Measurements from ENCODE around the gene ALG2.

ALG2 gene

DNA sequence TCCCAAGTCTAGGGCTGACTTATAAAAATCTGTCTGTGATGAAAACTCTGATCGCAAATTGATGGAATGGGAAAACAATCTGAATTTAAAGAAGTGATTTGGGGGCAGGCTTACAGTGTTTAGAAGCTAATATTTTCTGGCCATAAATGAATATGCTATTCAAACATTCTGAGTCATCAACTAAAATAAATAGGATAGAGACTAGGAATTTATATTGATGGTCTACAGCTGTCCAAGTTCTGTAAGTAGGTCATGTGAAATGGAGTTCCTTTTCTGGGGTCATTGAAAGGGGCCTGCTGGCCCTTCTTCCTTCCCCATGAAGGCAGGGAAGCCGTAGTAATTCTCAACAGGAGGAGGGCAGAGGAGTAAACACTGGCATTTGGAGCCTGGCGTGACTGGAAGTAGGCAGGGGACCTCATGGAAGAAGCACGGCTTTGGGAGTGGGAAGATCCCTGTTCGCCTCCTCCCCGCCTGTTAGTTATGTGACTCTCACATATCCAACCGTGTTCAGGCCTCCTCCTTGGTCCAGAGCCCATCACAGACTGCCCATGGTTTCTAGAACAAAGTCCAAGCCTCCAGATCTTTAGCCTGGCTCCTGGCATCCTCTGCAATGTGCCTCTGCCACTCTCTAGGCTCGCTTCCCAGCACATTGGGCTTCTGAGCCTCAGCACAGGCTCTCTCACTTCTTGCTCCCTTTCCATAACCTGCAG lies 31.7 kb downstream of the ALG2 start:
- no peak for DNase-seq

GRCh38 chr9:99189186-99189585 lies 32.6 kb downstream of the ALG2 start:
- DNase-seq = no peak

DNA sequence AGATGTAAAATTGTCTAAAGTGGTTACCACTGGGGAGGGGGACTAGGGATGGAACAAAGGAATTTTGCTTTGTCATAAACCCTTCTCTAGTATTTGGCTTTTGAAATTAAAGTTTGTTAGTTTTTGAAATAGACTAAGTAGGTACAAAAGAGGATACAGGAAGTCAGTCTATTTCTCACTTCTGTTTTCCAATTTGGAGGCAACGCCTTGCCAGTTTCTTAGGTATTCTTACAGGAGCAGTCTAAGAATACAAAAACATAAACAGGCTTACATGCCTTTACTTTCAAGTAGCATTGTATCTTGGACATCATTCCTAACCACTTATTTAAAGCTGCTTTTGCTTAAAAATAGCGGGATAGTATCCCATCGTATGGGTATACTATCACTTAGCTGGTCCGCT lies 34.4 kb downstream of the ALG2 start:
- DNase-seq = no peak

- DNase-seq = no peak
Observed at GRCh38 chr9:99185934-99186333, 35.8 kb downstream of the ALG2 start.

- DNase-seq = no peak
Observed at GRCh38 chr9:99185348-99185632, 36.5 kb downstream of the ALG2 start.

DNA sequence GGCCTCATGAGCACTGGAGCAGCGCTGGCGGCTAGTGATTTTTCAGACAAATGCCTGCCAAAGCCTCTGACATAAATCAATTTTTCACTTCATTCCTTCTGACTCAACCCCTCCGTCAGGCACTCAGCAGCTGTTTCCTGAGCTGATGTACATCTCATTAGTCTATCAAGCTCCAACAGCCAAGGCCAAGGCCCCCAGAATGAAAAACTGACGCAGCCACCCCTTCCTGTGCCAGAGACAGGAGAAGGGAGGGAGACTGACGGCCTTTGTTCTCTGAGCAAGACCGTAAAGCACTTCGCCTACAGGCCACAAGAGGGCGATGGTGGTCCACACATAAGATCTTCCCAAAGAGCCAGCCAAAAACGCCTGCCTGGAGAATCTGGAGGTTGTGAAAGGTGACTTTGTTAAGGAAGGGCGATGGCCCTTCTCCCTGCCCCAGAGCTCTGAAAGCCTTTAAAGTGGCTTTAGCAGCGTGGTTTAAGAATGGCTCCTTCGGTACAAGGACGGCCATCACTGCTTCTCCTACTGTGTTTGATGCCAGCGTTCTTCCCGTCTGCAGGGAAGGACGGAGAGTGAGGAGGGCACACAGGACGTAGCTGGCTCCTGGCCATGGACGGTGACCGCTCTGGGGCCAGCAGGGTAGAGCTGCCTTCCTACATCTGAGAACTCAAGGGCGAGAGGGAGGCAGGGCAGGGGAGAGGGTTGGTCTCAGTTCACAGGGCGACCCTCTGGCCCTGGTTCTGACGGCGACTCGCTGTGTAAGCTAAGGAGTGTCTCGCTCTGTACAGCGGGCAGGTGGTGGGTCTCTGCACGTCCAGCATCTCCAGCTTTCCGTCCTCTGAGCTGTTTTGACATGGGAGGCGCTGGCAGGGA lies 37.0 kb downstream of the ALG2 start:
- DNase-seq = peak; percentile 83

DNA sequence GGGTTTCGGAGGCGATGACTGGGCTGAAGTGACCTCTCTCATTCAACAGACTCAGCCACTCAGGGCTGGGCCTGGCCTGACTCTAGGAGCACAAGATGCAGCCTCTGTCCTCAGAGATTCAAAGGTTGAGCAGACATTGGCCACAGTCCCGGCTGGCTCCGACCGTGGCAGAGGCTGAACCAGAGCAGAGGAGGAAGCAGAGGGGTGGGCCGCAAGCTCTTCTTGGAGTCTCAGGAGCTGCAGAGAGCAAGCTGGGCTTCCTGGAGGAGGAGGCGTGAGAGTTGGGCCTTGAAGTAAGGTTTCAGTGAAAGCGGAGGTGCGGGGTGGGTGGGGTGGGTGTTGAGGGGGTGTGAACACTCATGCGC lies 37.6 kb downstream of the ALG2 start:
- DNase-seq = no peak

DNA sequence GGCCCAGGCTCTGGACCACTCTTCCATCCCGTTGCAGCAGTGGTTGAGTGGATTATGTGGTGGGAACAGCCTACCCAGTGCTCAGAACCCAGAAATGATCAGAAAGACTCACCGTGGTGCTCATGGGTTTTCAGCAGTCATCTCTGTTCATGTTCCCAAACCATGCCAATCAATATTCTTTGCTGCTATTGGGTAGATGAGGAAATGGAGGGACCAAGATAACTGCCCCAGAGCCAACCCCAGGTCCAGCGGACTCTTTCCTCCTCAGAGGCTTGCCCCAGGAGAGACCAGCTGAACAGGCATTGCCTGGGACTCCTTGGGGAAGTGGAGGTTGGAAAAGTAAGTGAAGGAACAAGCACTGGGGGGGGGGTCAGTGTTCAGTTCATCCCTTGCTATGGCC lies 38.1 kb downstream of the ALG2 start:
- DNase-seq = no peak

- no peak for DNase-seq
Observed at GRCh38 chr9:99182356-99182755, 39.4 kb downstream of the ALG2 start.

GRCh38 chr9:99181621-99182020 lies 40.1 kb downstream of the ALG2 start:
- DNase-seq = no peak

GRCh38 chr9:99181206-99181605 lies 40.5 kb downstream of the ALG2 start:
- no peak for DNase-seq

- DNase-seq = no peak
Observed at GRCh38 chr9:99180662-99181061, 41.1 kb downstream of the ALG2 start.

DNA sequence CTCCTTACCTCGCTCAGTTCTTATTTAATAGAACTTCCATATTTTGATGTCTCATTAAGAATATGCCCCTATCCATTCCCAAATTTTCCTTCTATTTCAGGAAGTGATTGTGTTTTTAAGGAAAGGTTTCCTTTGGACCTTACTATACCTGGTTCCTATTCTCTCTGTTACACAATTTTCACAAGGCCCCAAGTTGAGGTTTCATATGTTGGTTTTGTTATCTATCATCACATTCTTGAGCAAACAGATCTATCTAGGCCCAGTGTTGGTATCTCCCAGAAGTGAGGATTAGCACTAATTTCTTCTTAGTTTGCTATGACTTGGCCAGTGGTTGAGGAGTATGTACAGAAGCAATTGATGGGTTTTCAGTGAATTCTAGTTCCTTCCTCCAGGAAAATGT lies 41.5 kb downstream of the ALG2 start:
- no peak for DNase-seq

GRCh38 chr9:99178912-99179872 lies 42.5 kb downstream of the ALG2 start:
- DNase-seq = no peak

- no peak for DNase-seq
Observed at GRCh38 chr9:99177576-99178366, 44.0 kb downstream of the ALG2 start.

DNA sequence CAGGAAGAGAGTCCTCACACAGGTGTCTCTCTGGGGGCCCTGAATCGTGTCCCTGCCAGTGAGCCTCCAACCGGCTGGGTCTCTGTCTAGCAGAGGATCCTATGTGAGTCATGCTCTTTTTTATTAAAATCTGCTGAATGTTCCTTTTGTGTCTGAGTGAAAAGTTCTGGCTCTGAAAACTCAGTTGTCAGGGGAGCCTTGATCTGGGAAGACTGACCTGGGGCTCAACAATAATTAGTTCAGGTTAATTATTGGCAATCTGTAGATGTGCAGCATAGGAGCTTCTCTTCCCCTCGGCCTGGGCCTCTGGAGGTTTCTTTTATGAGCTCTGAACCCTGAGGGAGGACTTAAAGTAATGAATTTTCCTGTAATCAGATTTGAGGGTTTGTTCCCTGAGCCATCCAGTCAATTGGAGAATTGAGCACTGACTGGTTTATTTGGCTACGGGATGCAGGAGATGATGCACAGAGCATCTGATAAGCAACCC lies 45.2 kb downstream of the ALG2 start:
- DNase-seq = no peak

- no peak for DNase-seq
Observed at GRCh38 chr9:99173570-99174504, 47.9 kb downstream of the ALG2 start.

DNA sequence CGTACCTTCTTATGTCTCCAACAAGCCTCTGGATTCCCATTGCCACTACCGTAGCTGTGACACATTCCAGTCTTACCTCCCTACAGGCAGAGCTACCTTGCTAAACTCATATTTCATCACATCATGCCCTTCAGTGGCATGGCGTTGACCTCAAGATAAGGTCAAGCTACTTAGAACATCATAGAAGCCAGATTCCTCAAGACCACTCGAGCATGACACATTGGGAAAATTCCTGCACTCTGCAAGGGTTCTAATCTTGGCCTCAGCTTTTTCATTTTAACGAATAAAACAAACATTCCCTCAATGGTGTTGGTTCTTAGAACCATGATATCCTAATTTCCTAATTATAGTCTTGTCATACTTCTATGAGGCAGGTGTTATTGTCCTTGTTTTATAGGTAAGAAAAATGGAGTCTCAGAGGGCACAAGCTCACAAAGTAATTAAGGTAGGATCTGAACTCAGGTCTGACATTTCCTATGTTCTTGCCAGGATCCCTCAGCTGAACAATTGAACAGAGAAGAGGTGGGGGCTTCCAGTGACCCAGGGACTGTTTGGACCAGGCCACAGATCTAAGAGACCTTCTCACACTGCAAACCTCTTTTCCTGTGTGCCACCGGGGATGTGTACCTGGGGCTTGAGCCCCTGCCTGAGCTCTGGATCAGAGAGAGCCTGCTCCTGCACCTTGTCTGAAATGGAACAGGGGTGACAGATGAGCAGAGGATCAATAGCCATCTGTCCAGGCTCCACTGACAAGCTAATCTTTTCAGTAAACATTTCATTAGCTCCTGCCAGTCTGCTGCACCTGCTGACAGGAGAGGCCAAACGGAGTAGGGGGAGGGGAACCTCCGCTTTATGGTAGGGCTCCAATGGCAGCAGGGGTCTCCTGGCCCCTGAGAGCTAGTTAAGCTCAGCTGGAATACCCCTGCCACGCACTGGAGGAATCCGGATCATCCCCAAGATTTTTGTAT lies 49.3 kb downstream of the ALG2 start:
- peak; percentile 8 for DNase-seq

GRCh38 chr9:99171225-99172123 lies 50.3 kb downstream of the ALG2 start:
- no peak for DNase-seq

All from NCI-H2029 (cell line).